HEK293 (cell line): ENCODE results near the gene PLEKHF1.
A peak's percentile ranks its signal among the peaks of the same experiment; 100 is the strongest.

Experiments
- BCL11B ChIP-seq: fragments of 450-650 bp; formaldehyde crosslinking; IDR thresholded peaks from 2 replicates; pipeline ENCODE4 v1.5.1; 2016; ENCODE audit warnings: low read depth, missing biosample characterization, missing genetic modification characterization
- GLIS1 ChIP-seq: fragments of 450-650 bp; formaldehyde crosslinking; IDR thresholded peaks from 2 replicates; pipeline ENCODE4 v1.5.1; 2016; ENCODE audit warnings: missing biosample characterization, missing genetic modification characterization
- HIC1 ChIP-seq: fragments of 450-650 bp; formaldehyde crosslinking; IDR thresholded peaks from 2 replicates; pipeline ENCODE4 v1.5.1; 2016; ENCODE audit warnings: missing biosample characterization, missing genetic modification characterization
- KLF10 ChIP-seq: fragments of 450-650 bp; IDR thresholded peaks from 2 replicates; pipeline ENCODE4 v1.5.1; 2018; ENCODE audit warnings: missing biosample characterization, mild to moderate bottlenecking, missing genetic modification characterization
- MEIS1 ChIP-seq: sonication (generic); formaldehyde crosslinking; IDR thresholded peaks from 2 replicates; pipeline ENCODE4 v1.8.1; 2022; ENCODE audit warnings: missing genetic modification reagents, mild to moderate bottlenecking, borderline replicate concordance
- MZF1 ChIP-seq: fragments of 450-650 bp; formaldehyde crosslinking; IDR thresholded peaks from 2 replicates; pipeline ENCODE4 v1.5.1; 2017; ENCODE audit warnings: missing biosample characterization, missing genetic modification characterization, borderline replicate concordance
- OVOL3 ChIP-seq: fragments of 450-650 bp; formaldehyde crosslinking; IDR thresholded peaks from 2 replicates; pipeline ENCODE4 v1.5.1; 2016; ENCODE audit warnings: missing biosample characterization, missing genetic modification characterization
- RBAK ChIP-seq: fragments of 450-650 bp; formaldehyde crosslinking; IDR thresholded peaks from 2 replicates; pipeline ENCODE4 v1.5.1; 2016; ENCODE audit warnings: missing biosample characterization, missing genetic modification characterization
- TRIM28 ChIP-seq: IDR thresholded peaks from 2 replicates; pipeline ENCODE4 v1.6.1; 2011; ENCODE audit warnings: low read length, control low read depth, borderline replicate concordance
- YY2 ChIP-seq: fragments of 450-650 bp; formaldehyde crosslinking; IDR thresholded peaks from 2 replicates; pipeline ENCODE4 v1.5.1; 2016; ENCODE audit warnings: missing biosample characterization, missing genetic modification characterization
- ZBTB21 ChIP-seq: fragments of 450-650 bp; formaldehyde crosslinking; IDR thresholded peaks from 2 replicates; pipeline ENCODE4 v1.5.1; 2017; ENCODE audit warnings: missing biosample characterization, missing genetic modification characterization
- ZBTB44 ChIP-seq: fragments of 450-650 bp; IDR thresholded peaks from 2 replicates; pipeline ENCODE4 v1.5.1; 2018; ENCODE audit warnings: missing biosample characterization, mild to moderate bottlenecking, missing genetic modification characterization
- ZFHX2 ChIP-seq: fragments of 450-650 bp; formaldehyde crosslinking; conservative IDR thresholded peaks from 2 replicates; pipeline ENCODE4 v1.5.1; 2016; ENCODE audit warnings: missing biosample characterization, missing genetic modification characterization
- ZIC2 ChIP-seq: fragments of 450-650 bp; formaldehyde crosslinking; IDR thresholded peaks from 2 replicates; pipeline ENCODE4 v1.5.1; 2016; ENCODE audit warnings: missing biosample characterization, missing genetic modification characterization
- ZNF133 ChIP-seq: fragments of 450-650 bp; formaldehyde crosslinking; IDR thresholded peaks from 2 replicates; pipeline ENCODE4 v1.5.1; 2016; ENCODE audit warnings: missing biosample characterization, missing genetic modification characterization
- ZNF2 ChIP-seq: fragments of 450-650 bp; formaldehyde crosslinking; IDR thresholded peaks from 2 replicates; pipeline ENCODE4 v1.5.1; 2016; ENCODE audit warnings: missing biosample characterization, missing genetic modification characterization
- ZNF221 ChIP-seq: fragments of 450-650 bp; formaldehyde crosslinking; IDR thresholded peaks from 2 replicates; pipeline ENCODE4 v1.5.1; 2017; ENCODE audit warnings: missing biosample characterization, missing genetic modification characterization, borderline replicate concordance
- ZNF324 ChIP-seq: fragments of 450-650 bp; formaldehyde crosslinking; IDR thresholded peaks from 2 replicates; pipeline ENCODE4 v1.5.1; 2016; ENCODE audit warnings: missing biosample characterization, missing genetic modification characterization
- ZNF341 ChIP-seq: fragments of 450-650 bp; formaldehyde crosslinking; IDR thresholded peaks from 2 replicates; pipeline ENCODE4; 2016; ENCODE audit warnings: low read depth, missing biosample characterization, missing genetic modification characterization
- ZNF366 ChIP-seq: fragments of 450-650 bp; formaldehyde crosslinking; conservative IDR thresholded peaks from 2 replicates; pipeline ENCODE4 v1.5.1; 2016; ENCODE audit warnings: missing biosample characterization, missing genetic modification characterization
- ZNF394 ChIP-seq: fragments of 450-650 bp; formaldehyde crosslinking; IDR thresholded peaks from 2 replicates; pipeline ENCODE4 v1.5.1; 2016; ENCODE audit warnings: missing biosample characterization, missing genetic modification characterization, mild to moderate bottlenecking, moderate library complexity, borderline replicate concordance
- ZNF449 ChIP-seq: fragments of 450-650 bp; formaldehyde crosslinking; IDR thresholded peaks from 2 replicates; pipeline ENCODE4 v1.5.1; 2017; ENCODE audit warnings: missing biosample characterization, mild to moderate bottlenecking, missing genetic modification characterization, moderate library complexity
- ZNF501 ChIP-seq: fragments of 450-650 bp; formaldehyde crosslinking; IDR thresholded peaks from 2 replicates; pipeline ENCODE4 v1.5.1; 2016; ENCODE audit warnings: missing biosample characterization, missing genetic modification characterization
- ZNF544 ChIP-seq: fragments of 450-650 bp; formaldehyde crosslinking; IDR thresholded peaks from 2 replicates; pipeline ENCODE4 v1.5.0; 2017; ENCODE audit warnings: missing biosample characterization, missing genetic modification characterization
- ZNF555 ChIP-seq: fragments of 450-650 bp; formaldehyde crosslinking; conservative IDR thresholded peaks from 2 replicates; pipeline ENCODE4 v1.5.1; 2017; ENCODE audit warnings: missing biosample characterization, mild to moderate bottlenecking, missing genetic modification characterization, inconsistent platforms
- ZNF621 ChIP-seq: fragments of 450-650 bp; formaldehyde crosslinking; IDR thresholded peaks from 2 replicates; pipeline ENCODE4 v1.5.1; 2017; ENCODE audit warnings: missing biosample characterization, missing genetic modification characterization
- ZNF654 ChIP-seq: fragments of 450-650 bp; formaldehyde crosslinking; IDR thresholded peaks from 2 replicates; pipeline ENCODE4 v1.5.1; 2016; ENCODE audit warnings: low read depth, missing biosample characterization, missing genetic modification characterization
- ZNF707 ChIP-seq: fragments of 450-650 bp; formaldehyde crosslinking; IDR thresholded peaks from 2 replicates; pipeline ENCODE4 v1.5.1; 2016; ENCODE audit warnings: missing biosample characterization, missing genetic modification characterization
- TF ChIP-seq, protein P1 (sequence below): fragments of 450-650 bp; formaldehyde crosslinking; IDR thresholded peaks from 2 replicates; pipeline ENCODE4 v1.5.1; 2017; ENCODE audit warnings: missing biosample characterization, missing genetic modification characterization

PLEKHF1 gene

GRCh38 chr19:29687244-29687896 is 22.1 kb downstream of the PLEKHF1 start (continued):
- TF ChIP-seq ZFHX2 (peak; percentile 93), KLF10 (no peak), ZNF341 (tag by site-specific recombination) (no peak), ZNF707 (tag by site-specific recombination) (no peak; the same call in 1 of the 2 replicates), ZNF555 (tag by site-specific recombination) (no peak), ZNF221 (tag by site-specific recombination) (no peak), ZBTB44 (tag by site-specific recombination) (no peak; the same call in 1 of the 2 replicates), ZIC2 (tag by site-specific recombination) (no peak), TRIM28 (no peak), ZNF449 (tag by site-specific recombination) (no peak), ZNF654 (no peak), ZBTB21 (tag by site-specific recombination) (peak; percentile 82), MZF1 (no peak), BCL11B (tag by site-specific recombination) (no peak), RBAK (tag by site-specific recombination) (no peak), ZNF544 (tag by site-specific recombination) (no peak), OVOL3 (tag by site-specific recombination) (no peak), YY2 (tag by site-specific recombination) (no peak), GLIS1 (tag by site-specific recombination) (no peak), MEIS1 (CRISPR knock-in tag) (no peak), HIC1 (tag by site-specific recombination) (no peak), ZNF2 (tag by site-specific recombination) (no peak), ZNF394 (peak; percentile 72; the same call in 1 of the 2 replicates), ZNF501 (tag by site-specific recombination) (no peak), ZNF324 (peak; percentile 65), ZNF621 (no peak), ZNF133 (tag by site-specific recombination) (no peak), ZNF366 (tag by site-specific recombination) (peak; percentile 82; the same call in 1 of the 2 replicates)
- TF ChIP-seq, protein P1, sequence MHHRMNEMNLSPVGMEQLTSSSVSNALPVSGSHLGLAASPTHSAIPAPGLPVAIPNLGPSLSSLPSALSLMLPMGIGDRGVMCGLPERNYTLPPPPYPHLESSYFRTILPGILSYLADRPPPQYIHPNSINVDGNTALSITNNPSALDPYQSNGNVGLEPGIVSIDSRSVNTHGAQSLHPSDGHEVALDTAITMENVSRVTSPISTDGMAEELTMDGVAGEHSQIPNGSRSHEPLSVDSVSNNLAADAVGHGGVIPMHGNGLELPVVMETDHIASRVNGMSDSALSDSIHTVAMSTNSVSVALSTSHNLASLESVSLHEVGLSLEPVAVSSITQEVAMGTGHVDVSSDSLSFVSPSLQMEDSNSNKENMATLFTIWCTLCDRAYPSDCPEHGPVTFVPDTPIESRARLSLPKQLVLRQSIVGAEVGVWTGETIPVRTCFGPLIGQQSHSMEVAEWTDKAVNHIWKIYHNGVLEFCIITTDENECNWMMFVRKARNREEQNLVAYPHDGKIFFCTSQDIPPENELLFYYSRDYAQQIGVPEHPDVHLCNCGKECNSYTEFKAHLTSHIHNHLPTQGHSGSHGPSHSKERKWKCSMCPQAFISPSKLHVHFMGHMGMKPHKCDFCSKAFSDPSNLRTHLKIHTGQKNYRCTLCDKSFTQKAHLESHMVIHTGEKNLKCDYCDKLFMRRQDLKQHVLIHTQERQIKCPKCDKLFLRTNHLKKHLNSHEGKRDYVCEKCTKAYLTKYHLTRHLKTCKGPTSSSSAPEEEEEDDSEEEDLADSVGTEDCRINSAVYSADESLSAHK (tag by site-specific recombination) = peak; percentile 96
